Mesendoderm (in vitro differentiated cells): Measurements from ENCODE around the gene NAV1.

Experiments
- DNase-seq: peaks from one replicate; pipeline ENCODE4 v3.0.0; 2013
- H2AK5ac ChIP-seq: 2 replicates; pipeline ENCODE4 v1.6.1; 2013; ENCODE audit warnings: low read length, inconsistent platforms
- H2BK120ac ChIP-seq: 2 replicates; pipeline ENCODE4 v1.6.1; 2013; ENCODE audit warnings: low read depth, mild to moderate bottlenecking, low read length, moderate library complexity, mixed read lengths
- H2BK15ac ChIP-seq: replicated peaks from 2 replicates; pipeline ENCODE4 v1.6.1; 2013; ENCODE audit warnings: low read depth, mild to moderate bottlenecking, moderate library complexity
- H2BK5ac ChIP-seq: 2 replicates; pipeline ENCODE4 v1.6.1; 2013; ENCODE audit warnings: low read length, inconsistent platforms
- H3K18ac ChIP-seq: 2 replicates; pipeline ENCODE4 v1.6.1; 2013; ENCODE audit warnings: mild to moderate bottlenecking, low read length, mixed read lengths
- H3K23ac ChIP-seq: one replicate; pipeline ENCODE4 v1.6.1; 2013; ENCODE audit warnings: low read length
- H3K27ac ChIP-seq: 2 replicates; pipeline ENCODE4 v1.5.1; 2013; ENCODE audit warnings: low read depth, mild to moderate bottlenecking, inconsistent platforms, low read length, moderate library complexity
- H3K27me3 ChIP-seq: 2 replicates; pipeline ENCODE4 v1.6.1; 2013; ENCODE audit warnings: low read length, control low read depth, mild to moderate bottlenecking, inconsistent platforms; ENCODE audit not compliant: insufficient read depth, poor library complexity
- H3K36me3 ChIP-seq: 2 replicates; pipeline ENCODE4 v1.6.1; 2013; ENCODE audit warnings: low read length, inconsistent platforms; ENCODE audit not compliant: control insufficient read depth, insufficient read depth
- H3K4ac ChIP-seq: one replicate; pipeline ENCODE4 v1.6.1; 2013; ENCODE audit warnings: low read depth, mild to moderate bottlenecking, low read length, moderate library complexity
- H3K4me1 ChIP-seq: 2 replicates; pipeline ENCODE4 v1.6.1; 2013; ENCODE audit warnings: low read depth, low read length, inconsistent platforms; ENCODE audit not compliant: control insufficient read depth
- H3K4me2 ChIP-seq: 2 replicates; pipeline ENCODE4 v1.6.1; 2013; ENCODE audit warnings: low read length
- H3K4me3 ChIP-seq: 2 replicates; pipeline ENCODE4 v1.5.1; 2013; ENCODE audit warnings: mild to moderate bottlenecking, low read length
- H3K56ac ChIP-seq: one replicate; pipeline ENCODE4 v1.6.1; 2013; ENCODE audit warnings: low read length
- H3K79me1 ChIP-seq: 2 replicates; pipeline ENCODE4 v1.6.1; 2013; ENCODE audit warnings: low read length, inconsistent platforms
- H3K79me2 ChIP-seq: 2 replicates; pipeline ENCODE4 v1.6.1; 2013; ENCODE audit warnings: mild to moderate bottlenecking, low read length; ENCODE audit not compliant: control insufficient read depth, insufficient read depth
- H3K9ac ChIP-seq: 2 replicates; pipeline ENCODE4 v1.6.1; 2013; ENCODE audit warnings: low read length, inconsistent platforms
- H4K5ac ChIP-seq: one replicate; pipeline ENCODE4 v1.6.1; 2013; ENCODE audit warnings: low read length
- H4K8ac ChIP-seq: one replicate; pipeline ENCODE4 v1.6.1; 2013; ENCODE audit warnings: low read depth, mild to moderate bottlenecking, control low read depth, low read length, moderate library complexity
- WGBS: extraction: QIAGEN DNeasy Blood & Tissue Kit; methylation state at CpG from one replicate; pipeline ENCODE4 v1.1.7; 2013; ENCODE audit warnings: low lambda C conversion rate, missing lambda C conversion rate; ENCODE audit not compliant: insufficient coverage; ENCODE audit errors: extremely low coverage; 5-methylcytosine and 5-hydroxymethylcytosine counted together

NAV1 gene

DNA sequence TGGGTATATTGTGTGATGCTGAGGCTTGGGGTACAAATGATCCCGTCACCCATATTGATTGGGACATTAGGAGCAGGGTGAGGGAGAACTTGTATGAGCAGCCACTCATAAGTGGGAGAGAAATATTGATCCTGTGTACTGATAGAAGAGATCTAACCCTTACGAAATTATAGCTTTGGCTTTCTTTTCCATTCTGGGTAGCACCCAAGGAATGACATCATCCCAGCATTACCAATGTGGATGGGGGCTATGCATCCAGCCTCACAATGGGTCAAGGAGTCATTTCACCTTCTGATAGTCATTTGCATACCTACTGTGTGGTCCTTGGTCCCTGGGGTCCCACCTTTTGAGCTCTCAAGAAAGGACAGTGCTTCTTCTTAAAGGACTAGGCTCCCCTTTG, 1.9 kb upstream of the NAV1 start:
- Histone ChIP-seq H2BK120ac (no peak overlapping the region), H3K4me2 (no peak overlapping the region), H3K27ac (no peak overlapping the region), H3K4me3 (no peak overlapping the region), H3K79me1 (no peaks in the 10 kb centered on the region), H3K4me1 (peaks cover 7% of the 10 kb centered on the region), H4K5ac (no peak overlapping the region), H3K56ac (no peak overlapping the region), H4K8ac (no peak overlapping the region), H3K36me3 (no peaks in the 10 kb centered on the region), H3K79me2 (no peaks in the 10 kb centered on the region), H2AK5ac (peak overlapping the region; percentile 43), H3K9ac (no peak overlapping the region), H2BK5ac (no peak overlapping the region), H3K4ac (no peak overlapping the region), H3K23ac (no peak overlapping the region), H3K27me3 (no peaks in the 10 kb centered on the region), H3K18ac (no peak overlapping the region), H2BK15ac (no peak overlapping the region)
- WGBS, result no CpG with 5 or more reads among the region's 2 CpGs
- no peak for DNase-seq

GRCh38 chr1:201537467-201537866, 1.5 kb upstream of the NAV1 start:
- no peaks in the 10 kb centered on the region for H3K27me3 ChIP-seq

GRCh38 chr1:201537891-201538611, 876 bp upstream of the NAV1 start:
- peaks cover 7% of the 10 kb centered on the region for H3K4me1 ChIP-seq
- H4K5ac ChIP-seq, result no peak overlapping the region
- peak overlapping the region; percentile 75 for H3K9ac ChIP-seq
- peak overlapping the region; percentile 41 for H3K4me3 ChIP-seq
- H3K79me2 ChIP-seq, result no peaks in the 10 kb centered on the region
- peak overlapping the region; percentile 86 for H3K56ac ChIP-seq
- peak; percentile 86 for DNase-seq
- H3K27me3 ChIP-seq, result no peaks in the 10 kb centered on the region
- no peak overlapping the region for H3K27ac ChIP-seq
- H2BK5ac ChIP-seq, result no peak overlapping the region
- H3K18ac ChIP-seq, result no peak overlapping the region
- H3K79me1 ChIP-seq, result no peaks in the 10 kb centered on the region
- H2BK15ac ChIP-seq, result no peak overlapping the region
- no peak overlapping the region for H3K23ac ChIP-seq
- H3K4ac ChIP-seq, result no peak overlapping the region
- no peak overlapping the region for H2BK120ac ChIP-seq
- no peaks in the 10 kb centered on the region for H3K36me3 ChIP-seq
- no CpG with 5 or more reads among the region's 6 CpGs for WGBS
- H3K4me2 ChIP-seq, result peak overlapping the region; percentile 100
- H4K8ac ChIP-seq, result no peak overlapping the region
- no peak overlapping the region for H2AK5ac ChIP-seq

More at GRCh38 chr1:201537467-201537866, 1.5 kb upstream of the NAV1 start:
- no peak overlapping the region for H2BK120ac ChIP-seq
- H3K9ac ChIP-seq, result no peak overlapping the region
- WGBS, result no CpG with 5 or more reads among the region's 4 CpGs
- H3K18ac ChIP-seq, result no peak overlapping the region
- H3K36me3 ChIP-seq, result no peaks in the 10 kb centered on the region
- H3K56ac ChIP-seq, result no peak overlapping the region
- H3K4ac ChIP-seq, result no peak overlapping the region
- H3K79me2 ChIP-seq, result no peaks in the 10 kb centered on the region
- no peaks in the 10 kb centered on the region for H3K79me1 ChIP-seq
- no peak overlapping the region for H3K27ac ChIP-seq
- DNase-seq, result no peak
- no peak overlapping the region for H4K5ac ChIP-seq
- H3K4me3 ChIP-seq, result no peak overlapping the region
- H2BK5ac ChIP-seq, result no peak overlapping the region
- no peak overlapping the region for H3K4me2 ChIP-seq
- no peak overlapping the region for H3K23ac ChIP-seq
- H2AK5ac ChIP-seq, result peak overlapping the region; percentile 43
- peaks cover 7% of the 10 kb centered on the region for H3K4me1 ChIP-seq
- H2BK15ac ChIP-seq, result no peak overlapping the region
- H4K8ac ChIP-seq, result no peak overlapping the region

DNA sequence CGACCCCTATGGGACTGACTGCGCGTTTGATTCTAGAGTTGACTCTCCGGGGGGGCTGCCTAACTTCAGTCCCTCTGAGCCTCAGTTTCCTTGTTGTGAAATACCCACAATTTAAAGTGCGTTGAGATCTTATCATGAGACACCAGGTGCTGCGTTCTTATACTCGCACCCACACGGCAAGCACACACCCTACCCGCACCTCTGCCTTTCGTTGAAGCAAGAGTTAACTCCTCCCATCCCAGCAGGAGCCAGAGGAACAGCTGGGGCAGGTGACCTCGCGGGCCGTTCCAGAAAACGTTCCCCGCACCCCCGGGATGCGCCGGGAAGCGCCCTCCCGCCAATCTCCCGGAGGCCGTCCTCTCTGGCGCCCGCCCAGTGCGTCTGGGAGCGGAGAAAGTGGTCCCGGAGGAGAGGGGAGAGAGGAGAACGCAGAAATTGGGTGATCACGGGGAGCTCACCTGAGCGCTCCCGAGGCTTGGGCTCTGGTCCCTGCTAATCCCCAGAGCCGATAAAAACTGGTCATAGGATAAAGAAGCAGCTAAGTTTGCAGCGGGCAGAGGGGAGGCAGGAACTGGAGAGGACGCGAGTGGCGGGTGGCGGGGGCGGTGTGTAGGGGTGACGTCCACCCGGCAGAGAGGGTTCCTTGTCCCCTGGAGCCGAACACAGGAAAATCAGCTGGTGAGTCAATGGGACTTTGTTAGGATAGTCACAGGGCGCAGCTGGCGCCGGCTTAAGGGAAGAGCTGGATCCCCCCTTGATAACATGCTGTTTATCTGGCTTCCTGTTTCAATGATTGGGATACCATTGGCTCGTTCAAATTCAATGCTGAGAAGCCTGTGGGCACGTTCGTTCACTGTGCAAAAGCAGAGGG, 869 bp downstream of the NAV1 start:
- H3K4me3 ChIP-seq, result peak overlapping the region; percentile 41
- H3K9ac ChIP-seq, result peak overlapping the region; percentile 75
- peak overlapping the region; percentile 23 for H2BK15ac ChIP-seq
- no peaks in the 10 kb centered on the region for H3K79me2 ChIP-seq
- H3K56ac ChIP-seq, result peak overlapping the region; percentile 86
- H3K4me1 ChIP-seq, result peaks cover 7% of the 10 kb centered on the region
- no peak overlapping the region for H4K5ac ChIP-seq
- WGBS, result no CpG with 5 or more reads among the region's 47 CpGs
- H3K23ac ChIP-seq, result peak overlapping the region; percentile 24
- no peak overlapping the region for H2AK5ac ChIP-seq
- no peaks in the 10 kb centered on the region for H3K36me3 ChIP-seq
- H2BK120ac ChIP-seq, result no peak overlapping the region
- H3K4ac ChIP-seq, result peak overlapping the region; percentile 62
- H3K27ac ChIP-seq, result peak overlapping the region; percentile 25
- no peaks in the 10 kb centered on the region for H3K79me1 ChIP-seq
- H3K18ac ChIP-seq, result peak overlapping the region; percentile 23
- peak; percentile 86 for DNase-seq
- H3K4me2 ChIP-seq, result peak overlapping the region; percentile 100
- H4K8ac ChIP-seq, result no peak overlapping the region
- no peaks in the 10 kb centered on the region for H3K27me3 ChIP-seq
- H2BK5ac ChIP-seq, result no peak overlapping the region

- no CpG with 5 or more reads among the region's 12 CpGs for WGBS
- Histone ChIP-seq H3K9ac (peak overlapping the region; percentile 75), H3K79me1 (no peaks in the 10 kb centered on the region), H3K56ac (no peak overlapping the region), H3K4ac (no peak overlapping the region), H2BK15ac (no peak overlapping the region), H3K36me3 (no peaks in the 10 kb centered on the region), H3K27me3 (no peaks in the 10 kb centered on the region), H4K8ac (no peak overlapping the region), H2BK5ac (peak overlapping the region; percentile 25), H3K4me3 (no peak overlapping the region), H3K4me2 (no peak overlapping the region), H4K5ac (no peak overlapping the region), H3K79me2 (no peaks in the 10 kb centered on the region), H3K4me1 (peaks cover 7% of the 10 kb centered on the region), H2AK5ac (no peak overlapping the region), H3K27ac (no peak overlapping the region), H3K18ac (no peak overlapping the region), H2BK120ac (no peak overlapping the region), H3K23ac (no peak overlapping the region)
- peak; percentile 63 for DNase-seq
These were observed 2.2 kb downstream of the NAV1 start for GRCh38 chr1:201540846-201541735.
